Fibroblast of villous mesenchyme (primary cell): ENCODE results near the gene CSN2. TPM values are rescaled to one million over a fixed set of nuclear protein-coding genes. Genes with fewer than 3 reads are reported as not detected.
"Not testable (repeated sequence)": the region's sequence is repeated elsewhere in the genome, so short reads cannot be mapped to it uniquely, and the experiment has no call there.

Experiments
- DNase-seq: peaks from one replicate; pipeline ENCODE4 v3.0.0-alpha.2; 2010; ENCODE audit warnings: low read depth
- H3K4me3 ChIP-seq: 2 replicates; pipeline ENCODE4 v1.5.1; 2011; ENCODE audit warnings: low read depth, mild to moderate bottlenecking, low read length
- CTCF ChIP-seq: IDR thresholded peaks from 2 replicates; pipeline ENCODE4 v1.5.1; 2012; ENCODE audit warnings: low read depth, mild to moderate bottlenecking, low read length; ENCODE audit not compliant: insufficient read depth
- total RNA-seq: library from RNA; depleted of rRNA; stranded (reverse); fragments of >200 nt; gene quantifications from 2 replicates; pipeline ENCODE4 v1.2.3, GENCODE V29; 2012

Gene CSN2
- total RNA-seq, 1 donor: not detected

DNA sequence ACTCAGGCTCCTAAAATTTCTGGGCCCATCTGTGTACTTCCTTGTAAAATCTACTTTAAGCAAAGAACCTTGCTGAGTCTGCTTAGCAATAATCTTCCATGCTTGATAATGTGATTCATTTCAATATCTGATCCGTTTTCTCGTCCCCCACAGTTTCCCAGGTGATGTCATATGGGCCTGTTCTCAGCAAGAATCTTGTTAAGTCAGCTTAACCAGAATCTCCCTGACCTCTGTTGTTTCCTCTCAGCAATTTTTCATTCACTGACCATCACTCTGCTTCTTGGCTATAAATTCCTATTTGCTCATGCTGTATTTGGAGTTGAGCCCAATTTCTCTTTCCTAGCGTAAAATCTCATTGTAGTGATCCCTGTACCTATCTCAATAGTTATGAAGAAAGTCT is 13.9 kb downstream of the CSN2 start:
- DNase-seq: no peak

GRCh38 chr4:69936566-69936965 is 29.0 kb downstream of the CSN2 start:
- no peak overlapping the region for H3K4me3 ChIP-seq
- no peak for TF ChIP-seq CTCF
- no peak for DNase-seq

More for the DNA sequence above, 13.9 kb downstream of the CSN2 start:
- no peak for TF ChIP-seq CTCF
- H3K4me3 ChIP-seq: no peak overlapping the region

DNA sequence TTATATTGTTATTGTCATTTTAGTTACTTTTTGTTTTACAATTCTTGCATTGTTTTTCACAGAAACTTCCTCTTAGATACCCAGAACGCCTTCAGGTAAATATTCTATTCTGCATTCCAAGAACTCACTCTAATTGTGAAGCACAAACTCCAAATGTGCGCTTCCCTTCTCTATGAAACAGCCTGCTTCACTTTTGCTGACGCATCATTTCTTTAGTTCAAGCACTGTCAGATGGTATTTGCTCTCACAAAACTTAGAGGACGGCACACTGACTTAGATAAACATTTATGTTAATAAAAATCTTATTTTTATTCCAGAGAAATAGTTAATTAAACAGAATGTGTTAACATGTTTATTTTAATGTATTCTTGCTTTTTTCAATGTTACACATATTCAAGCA is 31.4 kb downstream of the CSN2 start:
- no peak for DNase-seq
- no peak overlapping the region for H3K4me3 ChIP-seq
- no peak for TF ChIP-seq CTCF

GRCh38 chr4:69930768-69931167 is 34.8 kb downstream of the CSN2 start, which contains the start of gene CSN1S1:
Gene CSN1S1, plus strand, starts transcription at chr4:69931068. Its CDS starts 1,488 bp downstream, at chr4:69932556.
- TF ChIP-seq CTCF: no peak
- no peak for DNase-seq
- H3K4me3 ChIP-seq: no peak within 1 kb of the TSS

- not testable (repeated sequence) for DNase-seq, H3K4me3 ChIP-seq
Observed at GRCh38 chr4:69923782-69924410, 41.6 kb downstream of the CSN2 start.

DNA sequence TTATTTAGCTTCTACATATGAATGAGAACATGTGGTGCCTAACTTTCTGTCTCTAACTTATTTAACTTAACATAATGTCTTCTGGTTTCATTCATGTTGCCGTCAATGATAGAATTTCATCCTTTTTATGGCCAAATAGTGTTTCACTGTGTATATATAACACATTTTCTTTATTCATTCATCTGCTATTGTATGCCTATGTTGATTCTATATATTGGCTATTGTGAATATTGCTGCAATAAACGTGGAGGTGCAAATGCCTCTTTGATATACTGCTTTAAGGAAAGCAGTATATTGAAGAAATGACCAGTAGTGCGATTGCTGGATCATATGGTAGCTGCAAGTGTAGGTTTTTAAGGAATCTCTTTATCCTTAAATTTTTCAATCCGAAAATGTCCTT is 44.7 kb downstream of the CSN2 start:
- no peak for DNase-seq
- TF ChIP-seq CTCF: no peak
- H3K4me3 ChIP-seq: no peak overlapping the region

DNA sequence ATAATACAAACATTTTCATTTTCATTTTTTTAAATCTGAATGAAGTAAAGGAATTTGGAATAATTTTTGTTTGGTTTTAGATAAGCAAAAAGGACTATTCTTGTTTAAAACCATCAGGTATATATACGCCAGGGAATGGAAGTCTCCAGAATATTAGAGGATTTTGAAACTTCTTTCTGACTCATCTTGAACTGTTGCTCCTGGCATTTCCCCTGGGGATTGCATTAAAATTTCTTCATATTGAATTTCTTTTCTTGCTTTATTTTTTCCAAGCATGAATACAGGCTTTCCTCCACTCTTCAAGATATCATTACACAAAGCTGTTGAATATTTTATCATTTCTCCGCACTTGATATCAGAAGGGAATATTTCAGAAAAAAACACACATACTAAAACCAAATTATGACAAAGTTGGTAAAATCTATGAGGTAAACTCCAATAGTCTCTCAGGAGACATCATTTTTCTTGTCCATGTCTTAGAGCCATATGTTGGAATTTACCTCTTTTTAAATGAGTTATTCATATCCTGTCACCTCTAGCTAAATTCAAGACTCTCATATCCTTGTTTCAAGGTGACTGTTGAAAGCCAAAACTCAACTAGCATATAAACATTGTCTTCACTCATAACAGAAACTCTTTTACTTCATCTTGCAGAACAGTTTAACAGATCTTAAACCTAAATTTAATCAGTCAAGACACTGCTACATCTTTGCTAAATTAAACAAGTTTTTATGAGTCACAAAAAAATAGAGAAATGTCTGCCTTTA is 55.3 kb downstream of the CSN2 start:
- DNase-seq: peak; percentile 6
- H3K4me3 ChIP-seq: no peak overlapping the region
- TF ChIP-seq CTCF: no peak
